Fibroblast of mammary gland (primary cell): Measurements from ENCODE around the gene CARD14.

ENCODE experiments used
- DNase-seq: peaks from one replicate; pipeline ENCODE4 v3.0.0-alpha.2; 2010; ENCODE audit warnings: low read depth
- H3K4me3 ChIP-seq: 2 replicates; pipeline ENCODE4 v1.5.1; 2011; ENCODE audit warnings: low read depth, mild to moderate bottlenecking, low read length, moderate library complexity; ENCODE audit not compliant: control insufficient read depth
- TF ChIP-seq, protein P1 (sequence below): conservative IDR thresholded peaks from 2 replicates; pipeline ENCODE4 v1.5.1; 2011; ENCODE audit warnings: low read depth, low read length, inconsistent platforms; ENCODE audit not compliant: control insufficient read depth, insufficient read depth

The CARD14 gene

DNA sequence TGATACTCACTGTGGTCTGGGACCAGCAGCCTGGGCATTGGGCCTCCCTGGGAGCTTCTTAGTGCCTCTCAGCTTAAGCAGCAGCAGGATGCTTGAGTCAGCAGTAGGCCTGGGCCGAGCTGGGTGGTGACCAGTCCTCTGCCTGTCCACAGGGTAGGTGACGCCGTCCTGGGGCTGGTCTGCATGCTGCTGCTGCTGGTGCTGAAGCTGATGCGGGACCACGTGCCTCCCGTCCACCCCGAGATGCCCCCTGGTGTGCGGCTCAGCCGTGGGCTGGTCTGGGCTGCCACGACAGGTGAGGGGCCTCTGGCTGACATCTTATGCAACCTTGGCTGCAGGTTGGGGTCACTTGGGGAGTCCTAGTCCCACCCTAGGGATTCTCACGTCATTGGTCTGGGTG is 57.8 kb downstream of the CARD14 start:
- no peak for DNase-seq
- TF ChIP-seq, protein P1, sequence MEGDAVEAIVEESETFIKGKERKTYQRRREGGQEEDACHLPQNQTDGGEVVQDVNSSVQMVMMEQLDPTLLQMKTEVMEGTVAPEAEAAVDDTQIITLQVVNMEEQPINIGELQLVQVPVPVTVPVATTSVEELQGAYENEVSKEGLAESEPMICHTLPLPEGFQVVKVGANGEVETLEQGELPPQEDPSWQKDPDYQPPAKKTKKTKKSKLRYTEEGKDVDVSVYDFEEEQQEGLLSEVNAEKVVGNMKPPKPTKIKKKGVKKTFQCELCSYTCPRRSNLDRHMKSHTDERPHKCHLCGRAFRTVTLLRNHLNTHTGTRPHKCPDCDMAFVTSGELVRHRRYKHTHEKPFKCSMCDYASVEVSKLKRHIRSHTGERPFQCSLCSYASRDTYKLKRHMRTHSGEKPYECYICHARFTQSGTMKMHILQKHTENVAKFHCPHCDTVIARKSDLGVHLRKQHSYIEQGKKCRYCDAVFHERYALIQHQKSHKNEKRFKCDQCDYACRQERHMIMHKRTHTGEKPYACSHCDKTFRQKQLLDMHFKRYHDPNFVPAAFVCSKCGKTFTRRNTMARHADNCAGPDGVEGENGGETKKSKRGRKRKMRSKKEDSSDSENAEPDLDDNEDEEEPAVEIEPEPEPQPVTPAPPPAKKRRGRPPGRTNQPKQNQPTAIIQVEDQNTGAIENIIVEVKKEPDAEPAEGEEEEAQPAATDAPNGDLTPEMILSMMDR = no peak
- H3K4me3 ChIP-seq = no peak overlapping the region

DNA sequence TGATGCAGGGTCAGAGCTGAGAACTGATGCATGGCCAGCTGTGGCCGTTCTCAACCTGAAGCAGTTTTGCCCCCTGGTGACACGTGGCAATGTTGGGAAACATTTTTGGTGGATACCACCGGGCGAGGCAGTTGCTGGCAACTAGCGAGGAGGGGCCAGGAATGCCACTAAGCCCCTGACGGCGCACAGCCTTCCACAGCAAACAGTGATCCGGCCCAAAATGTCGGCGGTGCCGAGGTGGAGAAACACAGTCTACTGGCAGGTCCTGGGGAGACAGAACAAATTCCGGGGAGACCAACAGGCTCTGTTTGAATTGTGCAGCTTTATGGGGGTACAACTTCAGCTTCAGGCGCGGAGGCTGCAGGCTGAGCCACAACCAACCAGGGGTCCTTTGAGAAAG is 58.6 kb downstream of the CARD14 start:
- H3K4me3 ChIP-seq = no peak overlapping the region
- TF ChIP-seq, protein P1 = no peak
- no peak for DNase-seq

DNA sequence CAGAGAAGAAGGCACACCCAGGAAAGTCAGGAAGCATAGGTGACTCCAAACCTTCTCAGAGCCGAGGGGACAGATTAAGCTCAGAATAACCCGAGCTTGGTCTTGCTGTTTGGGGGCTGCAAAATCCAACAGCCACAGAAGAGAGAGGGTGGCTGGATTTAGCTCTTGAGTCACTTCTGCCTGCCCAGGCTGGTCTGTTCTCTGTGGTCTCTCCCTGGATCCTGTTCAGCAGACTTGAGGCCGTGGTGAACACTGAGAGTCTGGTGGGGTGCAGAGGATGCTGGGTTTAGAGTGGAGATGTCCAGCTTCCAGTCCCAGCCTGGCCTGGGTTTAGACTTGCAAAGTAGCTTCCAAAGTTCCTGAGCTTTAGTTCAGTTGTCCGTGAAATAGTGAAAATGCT is 59.2 kb downstream of the CARD14 start:
- H3K4me3 ChIP-seq = no peak overlapping the region
- TF ChIP-seq, protein P1 = no peak
- no peak for DNase-seq

DNA sequence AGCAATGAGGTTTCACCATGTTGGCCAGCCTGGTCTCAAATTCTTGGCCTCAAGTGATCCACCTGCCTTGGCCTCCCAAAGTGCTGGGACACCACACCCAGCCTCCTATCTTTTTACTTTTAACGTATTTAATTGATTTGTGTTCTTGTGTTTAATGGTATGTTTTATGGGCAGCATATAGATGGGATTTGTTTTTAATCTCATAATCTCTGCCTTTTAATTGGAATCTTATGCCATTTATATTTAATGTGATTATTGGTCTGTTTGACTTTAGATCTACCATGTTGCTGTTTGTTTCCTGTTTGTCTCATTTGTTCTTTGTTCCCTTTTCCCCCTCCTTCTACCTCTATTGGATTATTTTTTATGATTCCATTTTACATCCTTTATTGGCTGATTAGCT is 62.6 kb downstream of the CARD14 start:
- no peak for DNase-seq
- TF ChIP-seq, protein P1 = no peak
- H3K4me3 ChIP-seq = no peak overlapping the region

DNA sequence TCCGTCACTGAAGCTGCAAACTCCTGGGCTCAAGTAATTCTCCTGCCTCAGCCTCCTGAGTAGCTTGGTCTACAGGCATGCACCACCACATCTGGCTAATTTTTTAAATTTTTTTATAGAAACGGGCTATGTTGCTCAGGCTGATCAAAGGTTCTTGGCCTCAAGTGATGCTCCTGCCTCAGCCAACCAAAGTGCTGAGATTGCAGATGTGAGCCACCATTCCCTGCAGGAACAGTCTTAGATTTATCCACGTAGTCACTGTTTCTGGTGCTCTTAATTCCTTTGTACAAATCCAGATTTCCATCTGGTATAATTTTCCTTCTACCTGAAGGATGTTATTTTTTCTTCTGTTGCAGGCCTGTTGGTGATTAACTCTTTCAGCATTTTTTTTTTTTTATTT is 63.4 kb downstream of the CARD14 start:
- DNase-seq = no peak
- TF ChIP-seq, protein P1 = no peak
- no peak overlapping the region for H3K4me3 ChIP-seq

DNA sequence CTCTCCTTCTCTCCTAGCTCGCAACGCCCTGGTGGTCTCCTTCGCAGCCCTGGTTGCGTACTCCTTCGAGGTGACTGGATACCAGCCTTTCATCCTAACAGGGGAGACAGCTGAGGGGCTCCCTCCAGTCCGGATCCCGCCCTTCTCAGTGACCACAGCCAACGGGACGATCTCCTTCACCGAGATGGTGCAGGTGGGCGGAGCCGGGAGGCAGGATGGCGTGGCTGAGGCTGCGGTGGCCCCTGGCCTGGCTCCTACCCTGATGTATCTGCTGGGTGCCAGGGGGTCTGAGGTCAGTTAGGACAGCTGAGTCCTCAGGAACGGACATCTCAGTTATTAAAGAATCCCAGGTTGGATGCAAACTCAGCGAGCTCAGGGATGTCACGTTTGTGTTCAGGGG is 67.1 kb downstream of the CARD14 start:
- no peak overlapping the region for H3K4me3 ChIP-seq
- DNase-seq = no peak
- TF ChIP-seq, protein P1 = no peak

DNA sequence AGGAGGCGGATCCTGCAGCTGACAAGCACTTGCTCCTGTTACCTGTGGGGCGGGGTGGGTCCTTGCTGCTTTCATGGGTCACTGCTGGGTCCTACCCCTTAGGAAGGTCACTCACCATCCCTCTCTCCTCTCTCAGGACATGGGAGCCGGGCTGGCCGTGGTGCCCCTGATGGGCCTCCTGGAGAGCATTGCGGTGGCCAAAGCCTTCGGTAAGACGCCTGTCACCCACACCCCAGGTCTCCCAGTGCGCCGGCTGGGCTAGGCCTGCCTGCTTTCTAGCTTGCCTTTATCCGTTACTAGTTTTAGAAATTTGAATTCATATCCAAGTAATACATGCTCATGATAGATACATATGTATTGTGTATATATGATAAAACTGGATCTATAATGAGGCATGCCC is 67.6 kb downstream of the CARD14 start:
- no peak overlapping the region for H3K4me3 ChIP-seq
- no peak for DNase-seq

More for the DNA sequence above, 67.6 kb downstream of the CARD14 start:
- TF ChIP-seq, protein P1 = no peak
